Glomerular visceral epithelial cell (primary cell): ENCODE data around the gene NYAP2.

Source experiments
- DNase-seq: peaks from one replicate; pipeline ENCODE4 v3.0.0-alpha.2; 2016; ENCODE audit errors: extremely low spot score

The NYAP2 gene

DNA sequence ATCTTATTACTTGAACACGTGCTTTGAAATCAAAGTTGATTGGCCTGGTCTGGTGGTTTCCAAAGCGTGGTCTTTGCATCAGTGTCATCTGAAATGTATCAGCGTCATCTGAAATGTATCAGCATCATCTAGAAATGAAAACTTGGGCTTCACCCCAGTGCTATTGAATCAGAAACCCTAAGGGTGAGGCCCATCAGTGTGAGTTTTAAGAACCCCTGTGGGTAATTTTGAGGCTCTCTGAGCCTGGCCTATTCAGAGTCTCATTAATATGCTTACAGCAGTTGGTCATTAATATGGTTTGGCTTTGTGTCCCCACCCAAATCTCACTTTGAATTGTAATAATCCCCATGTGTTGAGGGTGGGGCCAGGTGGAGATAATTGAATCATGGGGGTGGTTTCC, 85.2 kb downstream of the NYAP2 start:
- DNase-seq: no peak

- DNase-seq: no peak
These were observed 86.7 kb downstream of the NYAP2 start for GRCh38 chr2:225486236-225486635.

DNA sequence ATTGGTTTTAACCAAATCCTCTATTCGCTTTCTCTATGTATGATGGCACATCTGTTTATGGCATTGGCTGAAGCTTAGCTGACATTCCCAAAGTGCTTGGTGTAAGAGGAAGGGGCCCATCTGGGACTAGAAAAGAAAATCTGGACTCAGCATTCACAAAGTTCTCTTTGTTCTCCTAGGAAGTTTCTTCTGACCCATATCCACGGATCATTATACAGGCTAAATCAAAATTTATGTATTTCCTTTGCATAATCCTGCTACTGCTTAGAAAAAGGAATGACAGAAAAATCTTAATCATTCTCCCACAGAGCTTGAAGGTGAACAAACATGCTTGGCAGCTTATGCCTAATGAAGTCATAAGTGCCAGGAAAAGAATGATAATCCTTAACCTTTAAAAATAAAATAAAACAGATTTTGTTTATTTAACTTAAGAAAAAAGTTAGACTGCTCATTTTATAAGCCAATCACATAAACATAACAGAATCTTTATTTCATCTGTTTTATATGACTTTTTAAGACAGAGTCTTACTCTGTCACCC, 88.4 kb downstream of the NYAP2 start:
- no peak for DNase-seq

GRCh38 chr2:225488743-225489142, 89.2 kb downstream of the NYAP2 start:
- no peak for DNase-seq

DNA sequence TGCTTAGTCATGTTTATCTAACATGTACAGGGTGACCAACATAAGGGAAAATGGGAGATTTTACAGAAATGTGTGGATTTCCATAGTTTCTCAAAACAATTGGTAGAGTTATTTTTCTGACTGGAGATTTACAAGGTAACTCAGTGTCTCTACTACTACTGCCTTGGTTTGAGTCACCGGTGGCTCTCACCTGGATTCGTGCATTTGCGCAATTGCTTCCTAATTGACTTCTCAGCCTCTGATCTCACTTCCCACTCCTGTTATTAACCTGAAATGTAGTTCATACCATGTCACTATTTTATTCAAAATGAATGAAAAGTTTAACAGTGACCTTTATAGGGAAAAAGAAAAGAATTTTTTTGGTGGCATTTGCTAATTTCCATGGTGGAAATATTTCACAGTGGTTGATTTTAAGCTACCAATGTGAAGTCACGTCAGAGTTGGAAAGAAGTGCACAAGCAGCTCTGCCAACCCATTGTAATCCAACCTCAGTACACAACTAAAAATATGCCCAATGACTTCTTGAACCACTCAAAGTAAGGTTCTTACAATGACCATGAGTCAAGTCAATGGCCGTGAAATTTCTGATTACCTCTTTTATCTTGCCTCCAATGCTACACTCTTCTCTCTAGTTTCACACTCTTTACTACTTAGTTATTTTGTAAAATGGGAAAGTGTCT, 94.0 kb downstream of the NYAP2 start:
- peak; percentile 7 for DNase-seq

DNA sequence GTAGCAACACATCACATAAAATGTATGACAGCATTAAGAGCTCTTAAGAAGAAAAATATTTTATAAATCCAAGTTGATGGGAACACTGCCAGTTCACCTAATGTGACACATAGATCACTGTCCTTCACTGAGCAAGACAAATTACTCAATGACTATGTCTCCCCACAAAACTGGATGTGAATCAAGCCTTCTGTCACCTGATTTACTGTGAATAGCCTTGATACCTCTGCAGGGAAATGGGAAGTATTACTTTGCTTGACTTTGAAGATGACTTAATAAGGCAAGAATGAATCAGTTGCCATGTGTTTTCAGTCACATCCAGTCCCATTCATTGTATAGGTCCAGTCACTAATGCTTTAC, 94.6 kb downstream of the NYAP2 start:
- DNase-seq: peak; percentile 73

GRCh38 chr2:225495706-225496105, 96.2 kb downstream of the NYAP2 start:
- DNase-seq: no peak

- no peak for DNase-seq
These were observed 97.1 kb downstream of the NYAP2 start for GRCh38 chr2:225496568-225496967.

- no peak for DNase-seq
These were observed 97.7 kb downstream of the NYAP2 start for GRCh38 chr2:225497166-225497565.

- DNase-seq: no peak
These were observed 101.5 kb downstream of the NYAP2 start for GRCh38 chr2:225501022-225501421.

DNA sequence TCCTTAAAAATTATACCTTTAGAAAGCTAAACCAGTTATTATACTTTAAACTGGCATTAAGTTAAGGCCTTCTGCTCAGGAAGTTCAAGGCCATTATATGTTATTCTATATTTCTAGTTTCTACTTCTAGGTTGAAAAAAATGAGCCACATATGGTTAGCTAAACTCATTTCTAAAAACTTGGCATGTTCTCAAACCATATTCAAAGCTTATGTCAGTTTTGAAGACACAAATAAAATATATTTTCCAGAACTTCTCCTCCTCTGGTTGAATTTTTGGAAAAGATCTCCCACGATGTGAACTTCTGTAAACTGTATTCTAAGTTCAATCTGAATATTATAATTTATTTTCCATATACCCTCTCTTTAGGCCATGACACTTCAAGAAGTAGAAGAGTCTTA, 103.5 kb downstream of the NYAP2 start:
- DNase-seq: no peak

DNA sequence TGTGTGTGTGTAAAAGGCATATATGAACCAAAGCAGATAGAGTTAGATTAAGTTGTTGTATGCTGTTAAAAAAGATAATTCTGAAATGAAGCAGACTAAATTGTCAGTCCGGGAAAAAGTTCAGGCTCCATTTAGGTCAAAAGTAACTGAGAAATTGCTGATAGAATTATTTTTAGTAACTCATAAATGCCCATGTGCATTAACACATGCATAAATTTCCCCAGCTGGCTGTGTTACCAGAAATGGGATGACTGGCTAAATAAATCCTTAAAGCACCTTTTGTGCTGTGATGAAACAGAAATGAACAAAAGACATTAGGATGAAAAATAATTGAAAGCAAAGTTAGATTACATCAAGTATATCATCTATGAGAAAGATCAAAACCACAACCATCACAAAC, 111.3 kb downstream of the NYAP2 start:
- DNase-seq: no peak

- no peak for DNase-seq
These were observed 113.0 kb downstream of the NYAP2 start for GRCh38 chr2:225512469-225512868.

- no peak for DNase-seq
These were observed 113.5 kb downstream of the NYAP2 start for GRCh38 chr2:225512876-225513540.

DNA sequence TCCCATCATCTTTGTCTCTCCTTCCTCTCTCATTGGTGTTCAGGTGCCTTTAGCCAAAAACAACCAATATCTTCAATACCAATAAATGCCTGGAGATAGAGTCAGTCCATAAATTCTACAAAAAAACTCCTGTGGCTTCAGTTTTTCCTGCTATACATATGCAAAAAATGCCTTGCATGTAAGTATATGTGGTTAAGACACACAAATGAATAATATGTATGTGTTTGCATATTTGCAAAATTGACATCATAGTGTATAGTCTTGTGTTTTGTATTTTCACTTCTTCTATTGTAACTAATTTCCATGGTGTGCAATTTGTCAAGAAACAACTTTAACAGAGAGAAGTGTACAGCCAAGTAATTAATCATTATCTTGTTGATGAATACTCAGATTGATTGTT, 115.5 kb downstream of the NYAP2 start:
- DNase-seq: no peak

DNA sequence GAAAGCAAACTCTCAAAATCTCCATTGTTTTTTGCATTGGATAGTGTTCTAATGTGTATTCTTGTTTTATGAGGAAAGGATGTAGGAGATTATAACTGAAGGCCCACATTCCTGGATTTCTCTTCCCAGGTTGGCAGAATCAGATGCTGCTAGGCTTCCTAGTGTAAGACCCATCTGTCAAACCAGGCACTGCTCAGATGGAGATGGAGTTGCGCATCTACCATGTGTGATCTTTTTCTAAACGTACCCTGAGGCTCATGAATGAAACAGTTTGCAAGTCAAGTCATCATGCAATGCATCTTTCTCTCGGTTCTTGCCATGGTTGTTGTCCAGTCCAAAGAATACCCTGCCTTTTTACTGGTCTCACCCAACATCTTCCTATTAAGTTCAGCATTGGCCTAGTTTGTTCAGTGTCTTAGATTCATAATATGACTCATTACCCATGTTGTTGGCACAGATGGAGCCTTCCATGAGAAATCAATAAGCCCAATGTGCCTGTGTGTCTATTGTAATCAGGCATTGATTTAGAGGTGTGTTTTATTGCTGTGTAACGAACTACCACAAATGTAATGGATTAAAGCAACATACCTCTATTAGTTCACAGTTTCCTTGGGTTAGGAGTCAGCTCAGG, 127.4 kb downstream of the NYAP2 start:
- no peak for DNase-seq

DNA sequence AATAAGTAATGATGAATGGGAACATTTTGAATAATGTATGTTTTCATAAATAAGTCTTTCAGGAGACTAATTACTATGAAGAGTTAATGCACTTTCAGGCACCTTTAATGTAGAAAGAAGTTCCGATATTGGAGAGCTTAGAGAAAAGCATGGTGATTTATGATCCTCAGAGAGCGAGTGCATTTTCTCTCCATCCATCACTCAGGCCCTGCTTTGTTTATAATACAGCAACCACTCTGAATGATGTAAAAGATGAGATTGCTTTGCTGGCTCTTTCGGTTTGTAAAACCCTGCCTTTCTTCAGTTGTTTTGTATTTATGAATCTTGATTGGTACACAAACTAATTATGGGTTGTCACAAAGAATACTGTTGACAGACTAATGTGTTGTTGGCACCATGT, 132.0 kb downstream of the NYAP2 start:
- no peak for DNase-seq

GRCh38 chr2:225532096-225532495, 132.6 kb downstream of the NYAP2 start:
- no peak for DNase-seq

- no peak for DNase-seq
These were observed 134.5 kb downstream of the NYAP2 start for GRCh38 chr2:225534037-225534436.

- no peak for DNase-seq
These were observed 135.2 kb downstream of the NYAP2 start for GRCh38 chr2:225534697-225535096.

GRCh38 chr2:225536036-225536435, 136.5 kb downstream of the NYAP2 start:
- no peak for DNase-seq

DNA sequence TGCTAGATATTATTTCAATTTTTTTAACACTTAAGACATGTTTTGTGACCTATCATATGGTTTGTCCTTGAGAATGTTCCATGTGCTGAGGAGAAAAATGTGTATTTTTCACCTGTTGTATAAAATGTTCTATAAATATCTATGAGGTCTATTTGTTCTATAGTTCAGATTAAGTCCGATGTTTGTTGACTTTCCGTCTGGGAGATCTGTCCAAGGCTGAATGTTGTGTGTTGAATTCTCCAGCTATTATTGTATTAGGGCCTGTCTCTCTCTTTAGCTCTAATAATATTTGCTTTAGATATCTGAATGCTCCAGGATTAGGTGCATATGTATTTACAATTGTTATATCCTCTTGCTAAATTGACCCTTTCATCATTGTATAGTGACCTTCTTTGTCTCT, 144.1 kb downstream of the NYAP2 start:
- no peak for DNase-seq

GRCh38 chr2:225556461-225556860, 157.0 kb downstream of the NYAP2 start:
- no peak for DNase-seq
